Measurements from ENCODE around the gene RAB3GAP1. TPM values are rescaled to one million over a fixed set of nuclear protein-coding genes. Genes with fewer than 3 reads are reported as not detected.
"Not testable (repeated sequence)": the region's sequence is repeated elsewhere in the genome, so short reads cannot be mapped to it uniquely, and the experiment has no call there.

Gene RAB3GAP1
- polyA plus RNA-seq (ENCODE audit: insufficient read length in 10 of 10), result 10 to 100 TPM; 31.2 to 43.6 (median 34.7) TPM
- long read RNA-seq, donor 1, full-length matches to known transcripts, result 1 of 1 reads
- long read RNA-seq, donor 1, partial matches to known transcripts, result 0 of 1 reads
- long read RNA-seq, donor 1, other reads (novel, unspliced or antisense), result 0 of 1 reads
- long read RNA-seq, donor 2, result 0 reads
- long read RNA-seq, donor 3, result 0 reads
- long read RNA-seq, donor 4, full-length matches to known transcripts, result 2 of 2 reads
- long read RNA-seq, donor 4, partial matches to known transcripts, result 0 of 2 reads
- long read RNA-seq, donor 4, other reads (novel, unspliced or antisense), result 0 of 2 reads
- long read RNA-seq, donor 5, full-length matches to known transcripts, result 9 of 9 reads
- long read RNA-seq, donor 5, partial matches to known transcripts, result 0 of 9 reads
- long read RNA-seq, donor 5, other reads (novel, unspliced or antisense), result 0 of 9 reads
- long read RNA-seq, donor 6, full-length matches to known transcripts, result 6 of 6 reads
- long read RNA-seq, donor 6, partial matches to known transcripts, result 0 of 6 reads
- long read RNA-seq, donor 6, other reads (novel, unspliced or antisense), result 0 of 6 reads
- long read RNA-seq, donor 7, full-length matches to known transcripts, result 3 of 12 reads
- long read RNA-seq, donor 7, partial matches to known transcripts, result 9 of 12 reads
- long read RNA-seq, donor 7, other reads (novel, unspliced or antisense), result 0 of 12 reads
- long read RNA-seq, donor 8, full-length matches to known transcripts, result 4 of 4 reads
- long read RNA-seq, donor 8, partial matches to known transcripts, result 0 of 4 reads
- long read RNA-seq, donor 8, other reads (novel, unspliced or antisense), result 0 of 4 reads
- long read RNA-seq, donor 9, full-length matches to known transcripts, result 1 of 1 reads
- long read RNA-seq, donor 9, partial matches to known transcripts, result 0 of 1 reads
- long read RNA-seq, donor 9, other reads (novel, unspliced or antisense), result 0 of 1 reads

GRCh38 chr2:135052042-135052876 is at the start of gene RAB3GAP1:
Gene RAB3GAP1, plus strand, starts transcription at chr2:135052292. Its CDS starts 16 bp downstream, at chr2:135052308.
- peak; percentile 77 to 93 (median 85) for DNase-seq

GRCh38 chr2:135002836-135003235 is 49.3 kb upstream of the RAB3GAP1 start:
- no peak for DNase-seq

- DNase-seq, result peak; percentile 32 to 74 (median 48)
These were observed 47.9 kb upstream of the RAB3GAP1 start for GRCh38 chr2:135004005-135004746.

- no peak for DNase-seq
These were observed 46.3 kb upstream of the RAB3GAP1 start for GRCh38 chr2:135005753-135006152.

- no peak for DNase-seq
These were observed 42.8 kb upstream of the RAB3GAP1 start for GRCh38 chr2:135009339-135009738.

GRCh38 chr2:135010200-135010942 is 41.7 kb upstream of the RAB3GAP1 start:
- DNase-seq, result no peak

GRCh38 chr2:135011633-135012032 is 40.5 kb upstream of the RAB3GAP1 start:
- no peak for DNase-seq

GRCh38 chr2:135021618-135022017 is 30.5 kb upstream of the RAB3GAP1 start:
- no peak for DNase-seq

GRCh38 chr2:135022952-135023880 is 28.9 kb upstream of the RAB3GAP1 start:
- DNase-seq, result no peak

GRCh38 chr2:135023886-135024485 is 28.1 kb upstream of the RAB3GAP1 start:
- DNase-seq, result no peak

- DNase-seq, result no peak
These were observed 22.5 kb upstream of the RAB3GAP1 start for GRCh38 chr2:135029481-135030134.

GRCh38 chr2:135030826-135031225 is 21.3 kb upstream of the RAB3GAP1 start:
- DNase-seq, result peak in 2 of 3 donors; percentile 31 to 54

GRCh38 chr2:135033216-135033615 is 18.9 kb upstream of the RAB3GAP1 start:
- DNase-seq, result not testable (repeated sequence)

GRCh38 chr2:135037831-135038230 is 14.3 kb upstream of the RAB3GAP1 start:
- DNase-seq, result no peak

GRCh38 chr2:135043345-135043744 is 8.7 kb upstream of the RAB3GAP1 start:
- no peak for DNase-seq

- no peak for DNase-seq
These were observed 4.8 kb upstream of the RAB3GAP1 start, which contains the start of gene MAP3K19 for GRCh38 chr2:135047300-135047699. Gene MAP3K19, minus strand, starts transcription at chr2:135047447. Its CDS starts 22,800 bp downstream, at chr2:135024647.

- DNase-seq, result no peak
These were observed 4.0 kb upstream of the RAB3GAP1 start for GRCh38 chr2:135048122-135048521.

GRCh38 chr2:135050132-135050531 is 2.0 kb upstream of the RAB3GAP1 start:
- no peak for DNase-seq
